ENCODE measurements around the gene TSR3.
A peak's percentile ranks its signal among the peaks of the same experiment; 100 is the strongest.

TSR3 gene

DNA sequence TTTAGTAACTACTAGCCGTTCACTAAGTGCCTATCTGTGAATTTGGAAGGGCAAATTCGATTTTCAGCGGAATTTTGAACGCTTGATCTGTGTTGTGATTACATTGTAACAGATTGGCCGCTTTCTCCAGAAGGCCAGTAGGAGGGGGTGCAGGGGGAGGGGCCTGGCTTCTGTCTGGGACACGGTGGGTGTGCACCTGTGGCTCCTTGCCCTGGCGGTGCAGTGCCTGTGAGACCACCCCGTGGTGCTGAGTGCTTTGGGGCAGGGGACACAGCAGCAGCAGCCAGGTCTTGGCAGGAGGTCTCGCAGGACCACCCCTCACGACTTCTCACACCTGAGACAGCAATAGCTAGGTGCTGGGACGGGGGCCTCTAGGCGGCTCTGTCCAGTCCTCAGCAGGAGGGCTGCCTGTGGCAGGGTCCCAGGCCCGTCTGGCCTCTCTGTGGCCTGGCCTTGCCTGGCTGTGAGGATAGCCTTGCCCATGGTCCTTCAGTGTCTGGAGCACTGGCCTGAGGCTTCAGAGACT lies 40.4 kb downstream of the TSR3 start:
- peak overlapping the region; percentile 69 for H3K4me3 ChIP-seq (ENCODE audit: low read depth, low read length)
- TF ChIP-seq, protein P1, sequence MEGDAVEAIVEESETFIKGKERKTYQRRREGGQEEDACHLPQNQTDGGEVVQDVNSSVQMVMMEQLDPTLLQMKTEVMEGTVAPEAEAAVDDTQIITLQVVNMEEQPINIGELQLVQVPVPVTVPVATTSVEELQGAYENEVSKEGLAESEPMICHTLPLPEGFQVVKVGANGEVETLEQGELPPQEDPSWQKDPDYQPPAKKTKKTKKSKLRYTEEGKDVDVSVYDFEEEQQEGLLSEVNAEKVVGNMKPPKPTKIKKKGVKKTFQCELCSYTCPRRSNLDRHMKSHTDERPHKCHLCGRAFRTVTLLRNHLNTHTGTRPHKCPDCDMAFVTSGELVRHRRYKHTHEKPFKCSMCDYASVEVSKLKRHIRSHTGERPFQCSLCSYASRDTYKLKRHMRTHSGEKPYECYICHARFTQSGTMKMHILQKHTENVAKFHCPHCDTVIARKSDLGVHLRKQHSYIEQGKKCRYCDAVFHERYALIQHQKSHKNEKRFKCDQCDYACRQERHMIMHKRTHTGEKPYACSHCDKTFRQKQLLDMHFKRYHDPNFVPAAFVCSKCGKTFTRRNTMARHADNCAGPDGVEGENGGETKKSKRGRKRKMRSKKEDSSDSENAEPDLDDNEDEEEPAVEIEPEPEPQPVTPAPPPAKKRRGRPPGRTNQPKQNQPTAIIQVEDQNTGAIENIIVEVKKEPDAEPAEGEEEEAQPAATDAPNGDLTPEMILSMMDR (IDR thresholded peaks at IDR 0.05; ENCODE audit: borderline replicate concordance, insufficient read depth, low read depth, low read length), result no peak

DNA sequence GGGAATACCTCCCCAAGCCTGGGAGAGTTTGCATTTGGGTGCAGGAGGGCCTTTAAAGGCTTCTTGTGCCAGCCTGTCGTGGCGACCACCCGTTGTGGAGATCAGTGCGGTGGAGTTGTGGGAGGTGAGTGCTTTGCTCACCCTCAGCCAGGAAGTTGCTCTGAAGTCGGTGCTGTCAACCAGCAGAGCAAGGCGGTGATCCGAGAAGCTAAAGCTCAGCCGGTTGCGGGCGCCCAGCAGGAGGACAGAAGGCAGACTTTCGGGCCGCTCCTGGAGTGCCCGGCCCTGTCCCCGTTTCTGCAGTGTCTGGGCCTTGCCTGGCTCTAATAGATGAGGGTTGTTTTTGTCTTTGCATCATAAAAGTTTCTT lies 40.9 kb downstream of the TSR3 start:
- H3K4me3 ChIP-seq (ENCODE audit: low read depth, low read length), result peak overlapping the region; percentile 69
- TF ChIP-seq, protein P1 (IDR thresholded peaks at IDR 0.05; ENCODE audit: borderline replicate concordance, insufficient read depth, low read depth, low read length), result no peak

DNA sequence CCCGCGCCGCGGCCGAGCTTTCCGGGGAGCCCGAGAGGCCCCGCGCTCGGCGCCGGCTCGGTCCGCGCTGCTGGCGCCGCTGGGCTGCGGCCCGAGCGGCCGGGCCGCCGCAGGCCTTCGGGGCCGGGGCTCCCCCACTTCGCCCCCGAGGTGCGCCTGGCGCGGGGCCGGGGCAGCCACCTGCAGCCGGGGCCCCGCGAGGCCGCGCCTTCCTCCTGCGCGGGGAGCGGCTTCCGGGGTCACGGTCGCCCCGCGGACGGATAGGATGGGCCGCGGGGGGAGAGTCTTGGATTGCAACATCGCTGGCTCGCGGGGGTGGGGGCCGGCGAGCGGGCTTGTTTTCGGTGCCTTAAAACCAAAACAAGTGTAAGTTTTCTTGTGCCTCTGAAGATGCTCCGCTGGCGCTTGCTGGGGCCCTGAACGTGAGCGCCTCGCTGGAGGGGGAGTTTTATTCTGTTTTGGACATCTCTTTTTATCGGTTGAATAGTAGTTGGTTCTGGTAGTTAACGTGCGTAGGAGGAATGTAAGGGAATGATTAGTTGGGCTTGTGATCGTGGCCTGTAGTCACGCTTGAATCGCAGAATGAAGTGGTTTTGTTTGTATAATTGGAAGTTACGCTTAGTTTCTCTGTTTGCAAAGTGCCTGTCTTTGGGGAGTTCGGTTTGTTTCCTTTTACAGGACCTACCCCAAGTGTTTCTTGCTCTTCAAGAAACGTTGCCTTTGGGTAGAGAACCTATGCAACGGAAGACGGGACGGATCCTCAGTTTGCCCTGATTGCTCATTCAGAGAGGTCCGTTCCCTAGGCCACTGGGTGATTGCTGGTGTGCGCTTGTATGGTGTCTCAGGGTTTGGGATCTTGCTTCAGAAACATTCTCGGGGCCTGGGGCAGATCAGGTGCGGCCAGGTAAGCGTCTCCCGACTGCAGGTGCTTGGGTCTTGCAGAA lies 41.5 kb downstream of the TSR3 start:
- peak overlapping the region; percentile 69 for H3K4me3 ChIP-seq (ENCODE audit: low read depth, low read length)
- TF ChIP-seq, protein P1 (IDR thresholded peaks at IDR 0.05; ENCODE audit: borderline replicate concordance, insufficient read depth, low read depth, low read length), result no peak

DNA sequence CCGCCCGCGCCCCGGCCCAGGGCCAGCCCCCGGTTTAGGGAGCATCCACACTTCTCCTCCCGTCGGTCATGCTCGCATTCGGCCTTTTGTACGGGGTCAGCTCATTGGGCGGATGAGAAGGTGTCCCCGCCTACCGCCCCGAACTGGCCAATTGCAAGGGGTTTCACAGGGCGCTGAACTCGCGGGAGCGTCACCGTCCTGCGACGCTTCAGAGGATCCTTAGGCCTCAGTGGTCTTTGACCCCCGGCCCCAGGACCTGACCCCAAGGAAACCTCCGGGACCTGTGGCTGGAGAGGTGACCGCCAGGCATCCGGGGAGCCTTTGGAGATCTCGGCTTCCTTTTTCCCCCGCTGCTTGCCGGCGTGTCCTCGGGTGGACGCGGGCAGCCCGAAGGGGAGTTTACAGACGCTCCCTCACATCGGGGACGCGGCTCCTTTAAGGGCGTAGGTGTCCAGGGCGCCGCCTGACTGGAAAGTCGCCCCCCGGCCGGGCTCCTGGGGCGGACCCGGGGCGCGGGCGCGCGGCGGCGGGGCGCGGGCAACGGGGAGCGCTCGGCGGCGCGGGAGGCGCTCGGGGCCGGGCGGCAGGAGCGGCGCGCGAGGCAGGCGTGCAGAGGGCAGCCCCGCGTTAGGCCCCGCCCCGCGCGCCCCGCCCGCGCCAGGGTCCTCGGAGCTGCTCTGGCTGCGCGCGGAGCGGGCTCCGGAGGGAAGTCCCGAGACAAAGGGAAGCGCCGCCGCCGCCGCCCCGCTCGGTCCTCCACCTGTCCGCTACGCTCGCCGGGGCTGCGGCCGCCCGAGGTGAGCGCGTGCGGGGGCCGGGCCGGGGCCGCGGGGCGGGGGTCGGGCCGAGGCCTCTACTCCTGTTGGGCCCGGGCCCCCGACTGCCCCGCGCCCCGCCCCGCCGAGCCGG lies 42.4 kb downstream of the TSR3 start, which contains the start of gene UBE2I:
UBE2I (plus strand) TSS at position 660 of the 909 bp plus-strand sequence. CDS start 4,395 bp downstream, outside the sequence.
- peak within 1 kb of the TSS; percentile 73 for H3K4me3 ChIP-seq (ENCODE audit: low read depth, low read length)
- TF ChIP-seq, protein P1 (IDR thresholded peaks at IDR 0.05; ENCODE audit: borderline replicate concordance, insufficient read depth, low read depth, low read length), result no peak

DNA sequence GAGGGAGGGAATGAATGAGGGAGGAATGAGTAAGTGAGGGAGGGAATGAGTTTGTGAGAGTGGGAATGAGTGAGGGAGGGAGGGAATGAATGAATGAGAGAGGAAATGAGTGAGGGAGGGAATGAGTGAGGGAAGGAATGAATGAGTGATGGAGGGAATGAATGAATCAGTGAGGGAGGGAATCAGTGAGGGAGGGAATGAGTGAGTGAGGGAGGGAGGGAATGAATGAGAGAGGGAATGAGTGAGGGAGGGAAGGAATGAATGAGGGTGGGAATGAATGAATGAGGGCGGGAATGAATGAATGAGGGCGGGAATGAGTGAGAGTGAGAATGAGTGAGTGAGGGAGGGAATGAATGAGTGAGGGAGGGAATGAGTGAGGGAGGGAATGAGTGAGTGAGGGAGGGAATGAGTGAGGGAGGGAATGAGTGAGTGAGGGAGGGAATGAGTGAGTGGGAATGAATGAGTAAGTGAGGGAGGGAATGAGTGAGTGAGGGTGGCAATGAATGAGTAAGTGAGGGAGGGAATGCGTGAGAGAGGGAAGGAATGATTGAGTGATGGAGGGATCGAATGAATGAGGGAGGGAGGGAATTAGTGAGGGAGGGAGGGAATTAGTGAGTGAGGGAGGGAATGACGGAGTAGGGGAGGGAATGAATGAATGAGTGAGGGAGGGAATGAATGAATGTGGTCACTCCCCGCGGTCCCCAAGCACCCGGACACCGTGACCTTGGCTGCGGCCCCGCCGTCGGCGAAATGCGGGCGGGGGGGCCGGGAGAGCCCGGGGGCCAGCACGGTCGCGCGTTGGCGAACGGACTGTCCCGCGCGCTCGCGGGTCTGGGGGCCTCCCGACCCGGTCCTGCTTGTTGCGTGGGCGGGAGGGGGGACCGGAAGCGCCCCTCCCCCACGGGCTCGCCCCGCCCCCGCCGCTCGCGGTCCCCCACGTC lies 43.4 kb downstream of the TSR3 start:
- H3K4me3 ChIP-seq (ENCODE audit: low read depth, low read length), result peak overlapping the region; percentile 73
- TF ChIP-seq, protein P1 (IDR thresholded peaks at IDR 0.05; ENCODE audit: borderline replicate concordance, insufficient read depth, low read depth, low read length), result no peak

DNA sequence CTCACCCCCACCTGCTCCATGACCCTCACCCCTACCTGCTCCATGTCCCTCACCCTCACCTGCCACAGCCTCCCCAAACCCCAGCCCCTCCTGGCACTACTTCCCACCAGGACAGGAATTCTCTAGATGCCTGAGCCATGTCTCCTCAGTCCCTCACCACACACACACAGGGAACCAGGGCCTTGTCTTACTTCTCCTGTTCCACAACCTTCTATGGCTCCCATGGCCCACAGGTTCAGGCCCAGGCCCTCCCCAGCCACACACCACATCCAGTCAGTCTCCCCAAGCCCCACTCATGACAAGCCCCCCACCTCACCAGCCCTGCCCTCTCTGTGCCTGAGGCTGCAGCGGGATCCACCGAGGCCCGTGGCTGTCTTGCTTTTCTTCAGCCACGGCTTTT lies 45.3 kb downstream of the TSR3 start:
- TF ChIP-seq, protein P1 (IDR thresholded peaks at IDR 0.05; ENCODE audit: borderline replicate concordance, insufficient read depth, low read depth, low read length), result no peak
- H3K4me3 ChIP-seq (ENCODE audit: low read depth, low read length), result no peak overlapping the region
